ENCODE results near the gene CELF5. TPM values are rescaled to one million over a fixed set of nuclear protein-coding genes. Genes with fewer than 3 reads are reported as not detected.
"Not testable (repeated sequence)": the region's sequence is repeated elsewhere in the genome, so short reads cannot be mapped to it uniquely, and the experiment has no call there.

CELF5 gene
- total and polyA plus RNA-seq, 10 of the 15 experiments (the other 5 are each of a cell fraction or from before 2014, with no cell fraction given): 0.01 to 0.04 TPM; not detected in 8

DNA sequence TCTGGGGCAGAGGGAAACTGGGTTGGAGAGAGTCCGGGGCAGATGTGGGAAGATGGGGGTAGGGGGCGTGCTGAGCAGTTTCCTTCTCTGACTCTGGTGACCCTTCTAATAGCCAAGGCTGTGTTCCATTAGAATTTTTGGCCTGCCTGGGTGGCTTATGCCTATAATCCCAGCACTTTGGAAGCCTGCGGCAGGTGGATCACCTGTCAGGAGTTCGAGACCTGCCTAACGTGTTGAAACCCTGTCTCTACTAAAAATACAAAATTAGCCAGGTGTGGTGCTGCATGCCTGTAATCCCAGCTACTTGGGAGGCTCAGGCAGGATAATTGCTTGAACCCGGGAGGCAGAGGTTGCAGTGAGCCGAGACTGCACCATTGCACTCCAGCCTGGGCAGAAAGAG lies 21.6 kb upstream of the CELF5 start:
- CTCF ChIA-PET: interaction anchor here (0.6 kb wide), 1 partner anchor 15 kb away, joined by 3 read pairs; no protein-coding TSS in a partner anchor
- DNase-seq (ENCODE audit: low read depth, low spot score); BruUV-seq (replicated peaks); H3K79me2 ChIP-seq (ENCODE audit: control insufficient read depth, insufficient read depth, low read length); H3K27ac ChIP-seq (ENCODE audit: control insufficient read depth, insufficient read depth); H3K9me3 ChIP-seq (replicated peaks; ENCODE audit: control insufficient read depth, insufficient read depth, low read length); RAD21 ChIA-PET (ENCODE audit: unreplicated experiment); ATAC-seq; intact Hi-C loops (cut with micrococcal nuclease; ENCODE audit: unreplicated experiment); in situ Hi-C loops (cut with MboI); H3K4me1 ChIP-seq (ENCODE audit: control insufficient read depth, insufficient read depth, low read length); H3K27me3 ChIP-seq (replicated peaks in 1 of 2; ENCODE audit: control insufficient read depth in 2 of 2, insufficient read depth in 2 of 2, low read length in 1 of 2); H3K9ac ChIP-seq (ENCODE audit: control insufficient read depth, insufficient read depth, low read length); FAIRE-seq; H2AFZ ChIP-seq (ENCODE audit: control insufficient read depth, low read depth, low read length); H3K4me2 ChIP-seq (ENCODE audit: control insufficient read depth, insufficient read depth); H4K20me1 ChIP-seq (ENCODE audit: control insufficient read depth, insufficient read depth); SMC1A ChIA-PET (ENCODE audit: uncharacterized antibody, unreplicated experiment); H3K4me3 ChIP-seq; POLR2A ChIA-PET: not testable (repeated sequence)
- H3K36me3 ChIP-seq (ENCODE audit: control insufficient read depth in 2 of 2, insufficient read depth in 2 of 2, low read length in 1 of 2): peaks cover 0 to 15% of the 10 kb centered on the region in 2 experiments; a peak in 2 of 4 replicates
- 92% methylated on average over 7 of the region's 7 CpGs for WGBS (ENCODE audit: insufficient coverage, insufficient replicate concordance, low lambda C conversion rate, missing lambda C conversion rate)

DNA sequence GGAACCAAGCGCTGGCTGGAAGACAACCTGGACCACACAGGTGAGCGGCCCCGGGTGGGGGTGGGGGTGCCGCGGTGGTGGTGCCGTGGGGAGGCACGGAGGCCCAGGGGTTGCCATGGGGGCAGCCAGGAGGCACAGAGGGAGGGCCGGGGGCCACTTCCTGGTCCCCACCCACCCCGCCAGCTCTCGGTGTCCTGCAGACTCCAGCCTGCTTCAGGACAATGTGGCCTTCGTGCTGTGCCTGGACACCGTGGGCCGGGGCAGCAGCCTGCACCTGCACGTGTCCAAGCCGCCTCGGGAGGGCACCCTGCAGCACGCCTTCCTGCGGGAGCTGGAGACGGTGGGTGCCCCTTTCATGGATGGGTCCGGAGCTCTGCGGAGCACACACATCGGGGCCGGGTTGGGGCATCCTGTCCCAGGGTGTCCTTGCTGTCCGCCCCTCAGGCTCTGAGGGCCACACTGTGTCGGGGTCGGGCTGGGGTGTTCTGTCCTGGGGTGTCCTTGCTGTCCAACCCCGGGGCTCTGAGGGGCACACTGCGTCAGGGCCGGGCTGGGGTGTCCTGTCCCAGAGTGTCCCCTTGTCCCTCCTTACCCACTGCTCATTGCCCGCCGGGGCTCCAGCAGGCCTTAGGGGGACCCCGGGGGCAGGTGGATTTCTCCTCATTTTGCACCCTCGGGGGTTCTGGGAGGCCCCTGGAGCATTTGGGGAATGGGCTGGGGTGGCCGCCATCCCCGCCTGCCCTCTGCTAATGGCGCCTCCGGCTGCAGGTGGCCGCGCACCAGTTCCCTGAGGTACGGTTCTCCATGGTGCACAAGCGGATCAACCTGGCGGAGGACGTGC lies 20.4 kb upstream of the CELF5 start:
- SMC1A ChIA-PET (ENCODE audit: uncharacterized antibody, unreplicated experiment): no interaction called here
- Histone ChIP-seq H3K9me3 (replicated peaks; ENCODE audit: control insufficient read depth, insufficient read depth, low read length) (no peaks in the 10 kb centered on the region), H3K27ac (ENCODE audit: control insufficient read depth, insufficient read depth) (no peak overlapping the region), H3K4me3 (no peak overlapping the region), H3K4me1 (ENCODE audit: control insufficient read depth, insufficient read depth, low read length) (no peaks in the 10 kb centered on the region), H2AFZ (ENCODE audit: control insufficient read depth, low read depth, low read length) (no peak overlapping the region), H3K27me3 (replicated peaks in 1 of 2; ENCODE audit: control insufficient read depth in 2 of 2, insufficient read depth in 2 of 2, low read length in 1 of 2) (no peaks in the 10 kb centered on the region), H3K4me2 (ENCODE audit: control insufficient read depth, insufficient read depth) (no peak overlapping the region), H3K79me2 (ENCODE audit: control insufficient read depth, insufficient read depth, low read length) (no peaks in the 10 kb centered on the region), H4K20me1 (ENCODE audit: control insufficient read depth, insufficient read depth) (no peaks in the 10 kb centered on the region), H3K36me3 (ENCODE audit: control insufficient read depth in 2 of 2, insufficient read depth in 2 of 2, low read length in 1 of 2) (peaks cover 0 to 16% of the 10 kb centered on the region in 2 experiments; a peak in 2 of 4 replicates), H3K9ac (ENCODE audit: control insufficient read depth, insufficient read depth, low read length) (no peak overlapping the region)
- RAD21 ChIA-PET (ENCODE audit: unreplicated experiment): no interaction called here
- intact Hi-C loops (cut with micrococcal nuclease; ENCODE audit: unreplicated experiment): no loop called here
- 98% methylated on average over 39 of the region's 43 CpGs for WGBS (ENCODE audit: insufficient coverage, insufficient replicate concordance, low lambda C conversion rate, missing lambda C conversion rate)
- DNase-seq (ENCODE audit: low read depth, low spot score): no peak
- TF ChIP-seq NFIC (IDR thresholded peaks at IDR 0.05; ENCODE audit: low read depth, low read length) (no peak), ZNF207 (IDR thresholded peaks at IDR 0.05; ENCODE audit: borderline replicate concordance) (no peak), ZNF274 (IDR thresholded peaks at IDR 0.05; ENCODE audit: insufficient read depth, insufficient read length) (no peak), SREBF2 (IDR thresholded peaks at IDR 0.05; ENCODE audit: low read length) (no peak)
- TF ChIP-seq, protein P1, sequence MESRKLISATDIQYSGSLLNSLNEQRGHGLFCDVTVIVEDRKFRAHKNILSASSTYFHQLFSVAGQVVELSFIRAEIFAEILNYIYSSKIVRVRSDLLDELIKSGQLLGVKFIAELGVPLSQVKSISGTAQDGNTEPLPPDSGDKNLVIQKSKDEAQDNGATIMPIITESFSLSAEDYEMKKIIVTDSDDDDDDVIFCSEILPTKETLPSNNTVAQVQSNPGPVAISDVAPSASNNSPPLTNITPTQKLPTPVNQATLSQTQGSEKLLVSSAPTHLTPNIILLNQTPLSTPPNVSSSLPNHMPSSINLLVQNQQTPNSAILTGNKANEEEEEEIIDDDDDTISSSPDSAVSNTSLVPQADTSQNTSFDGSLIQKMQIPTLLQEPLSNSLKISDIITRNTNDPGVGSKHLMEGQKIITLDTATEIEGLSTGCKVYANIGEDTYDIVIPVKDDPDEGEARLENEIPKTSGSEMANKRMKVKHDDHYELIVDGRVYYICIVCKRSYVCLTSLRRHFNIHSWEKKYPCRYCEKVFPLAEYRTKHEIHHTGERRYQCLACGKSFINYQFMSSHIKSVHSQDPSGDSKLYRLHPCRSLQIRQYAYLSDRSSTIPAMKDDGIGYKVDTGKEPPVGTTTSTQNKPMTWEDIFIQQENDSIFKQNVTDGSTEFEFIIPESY (IDR thresholded peaks at IDR 0.05): no peak
- ATAC-seq: no peak
- POLR2A ChIA-PET: interaction anchor here (0.5 kb wide), 1 partner anchor 1151 kb away, joined by 3 read pairs; no protein-coding TSS in a partner anchor
- no peak for FAIRE-seq
- CTCF ChIA-PET: interaction anchor here (0.6 kb wide), 1 partner anchor 13 kb away, joined by 3 read pairs; no protein-coding TSS in a partner anchor
- BruUV-seq (replicated peaks): no TSS peak
- in situ Hi-C loops (cut with MboI): no loop called here
